GM12892 (cell line): ENCODE measurements around the gene CACNA2D4.

ENCODE experiments used
- POLR2AphosphoS5 ChIP-seq: IDR thresholded peaks from 2 replicates; pipeline ENCODE4 v1.6.1; 2011; ENCODE audit warnings: low read depth, low read length, control low read depth
- TAF1 ChIP-seq: IDR thresholded peaks from 2 replicates; pipeline ENCODE4 v1.6.1; 2011; ENCODE audit warnings: low read depth, mild to moderate bottlenecking, control low read depth, low read length, borderline replicate concordance

- TF ChIP-seq TAF1 (no peak), POLR2AphosphoS5 (no peak)
Observed at GRCh38 chr12:1910468-1910867, 8.0 kb downstream of the CACNA2D4 start.
